Cardiac fibroblast (primary cell): ENCODE measurements around the gene NDUFAF5.

Experiments used
- DNase-seq, 2 donors: peaks; one replicate each; pipeline versions ENCODE4 v3.0.0 to v3.0.0-alpha.2; 2010; ENCODE audit warnings: low read depth in 2 of 2
- H3K4me3 ChIP-seq, 2 donors: replicated peaks in 1 of 2; 1 replicate in 1 of 2; 2 replicates in 1 of 2; pipeline ENCODE4 v1.5.1; 2011; ENCODE audit warnings: low read depth in 2 of 2, low read length in 2 of 2, mild to moderate bottlenecking in 2 of 2, moderate library complexity in 1 of 2
- CTCF ChIP-seq: IDR thresholded peaks from one replicate; pipeline ENCODE4 v1.5.1; 2011; ENCODE audit warnings: low read depth, mild to moderate bottlenecking, low read length, inconsistent platforms

The NDUFAF5 gene

GRCh38 chr20:13765299-13765698 lies 19.5 kb upstream of the NDUFAF5 start:
- TF ChIP-seq CTCF, result no peak
- peak; percentile 17 to 69 for DNase-seq
- no peak overlapping the region for H3K4me3 ChIP-seq

DNA sequence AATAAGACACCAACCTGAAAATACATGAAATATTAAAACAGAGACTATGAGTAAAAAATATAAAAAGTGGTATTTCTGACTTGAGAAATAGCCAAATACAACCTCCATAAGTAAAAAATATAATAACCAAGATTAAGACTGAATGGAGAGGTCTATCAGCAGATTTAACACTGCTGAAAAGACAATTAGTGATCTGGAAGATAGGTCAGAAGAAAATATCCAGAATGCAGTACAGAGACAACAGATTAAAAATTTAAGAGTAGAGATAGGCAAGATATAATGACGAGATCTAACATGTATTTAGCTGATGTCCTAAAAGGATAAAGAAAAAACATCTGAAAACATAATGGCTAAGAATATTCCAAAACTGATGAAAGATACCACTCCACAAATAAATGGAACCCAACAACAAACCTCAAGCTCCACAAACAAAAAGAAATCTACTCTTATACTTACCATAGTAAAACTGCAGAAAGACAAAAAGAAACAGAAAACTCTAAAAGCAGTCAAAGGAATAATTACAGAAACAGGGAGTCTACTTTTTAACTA lies 18.9 kb upstream of the NDUFAF5 start:
- no peak overlapping the region for H3K4me3 ChIP-seq
- TF ChIP-seq CTCF, result no peak
- no peak for DNase-seq

- no peak for DNase-seq
- TF ChIP-seq CTCF, result no peak
- no peak overlapping the region for H3K4me3 ChIP-seq
Observed at GRCh38 chr20:13770141-13770540, 14.7 kb upstream of the NDUFAF5 start.

GRCh38 chr20:13771853-13772453 lies 12.9 kb upstream of the NDUFAF5 start:
- H3K4me3 ChIP-seq, result no peak overlapping the region
- DNase-seq, result peak; percentile 48 to 49
- TF ChIP-seq CTCF, result peak; percentile 32

GRCh38 chr20:13772529-13772928 lies 12.3 kb upstream of the NDUFAF5 start:
- no peak overlapping the region for H3K4me3 ChIP-seq
- no peak for TF ChIP-seq CTCF
- peak in 1 of 2 donors; percentile 44 for DNase-seq

GRCh38 chr20:13775867-13776266 lies 9.0 kb upstream of the NDUFAF5 start:
- no peak for TF ChIP-seq CTCF
- H3K4me3 ChIP-seq, result no peak overlapping the region
- DNase-seq, result no peak

GRCh38 chr20:13777171-13777601 lies 7.6 kb upstream of the NDUFAF5 start:
- H3K4me3 ChIP-seq, result no peak overlapping the region
- DNase-seq, result peak in 1 of 2 donors; percentile 46

More at GRCh38 chr20:13777171-13777601, 7.6 kb upstream of the NDUFAF5 start:
- TF ChIP-seq CTCF, result no peak
